Erythroblast (primary cell): ENCODE data around the gene SPINK14.

Experiments used
- GATA1 ChIP-seq: IDR thresholded peaks from 2 replicates; pipeline ENCODE4 v1.6.1; 2011; ENCODE audit warnings: low read depth, mild to moderate bottlenecking, control low read depth, low read length, moderate library complexity
- POLR2A ChIP-seq: IDR thresholded peaks from 2 replicates; pipeline ENCODE4 v1.6.1; 2011; ENCODE audit warnings: mild to moderate bottlenecking, low read length

DNA sequence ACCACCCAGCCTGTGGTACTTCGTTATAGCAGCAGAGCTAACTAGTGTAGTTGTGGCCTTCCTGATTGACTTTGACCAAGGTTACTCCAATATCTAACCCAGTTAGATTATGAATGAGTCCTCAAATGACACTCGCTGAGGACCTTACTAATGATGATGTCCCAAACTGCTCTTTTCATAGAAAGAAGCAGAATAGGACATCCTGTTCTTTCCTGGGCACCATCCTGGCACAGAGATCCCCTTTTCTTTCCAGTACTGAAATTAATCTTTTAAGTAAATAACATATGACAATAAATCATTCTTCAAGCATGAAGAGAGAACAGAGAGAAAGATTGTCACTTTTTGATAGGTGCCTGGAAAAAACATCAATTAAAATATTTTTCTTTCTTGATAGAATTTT is 26.7 kb upstream of the SPINK14 start:
- TF ChIP-seq POLR2A, result no peak
- TF ChIP-seq GATA1, result no peak
